IPS-NIHi7 (cell line): ENCODE data around the gene DHRS7B.

ENCODE experiments used
- DNase-seq: peaks from one replicate; pipeline ENCODE4 v3.0.0; 2012; ENCODE audit warnings: mixed read lengths; ENCODE audit errors: extremely low spot score

DHRS7B gene

DNA sequence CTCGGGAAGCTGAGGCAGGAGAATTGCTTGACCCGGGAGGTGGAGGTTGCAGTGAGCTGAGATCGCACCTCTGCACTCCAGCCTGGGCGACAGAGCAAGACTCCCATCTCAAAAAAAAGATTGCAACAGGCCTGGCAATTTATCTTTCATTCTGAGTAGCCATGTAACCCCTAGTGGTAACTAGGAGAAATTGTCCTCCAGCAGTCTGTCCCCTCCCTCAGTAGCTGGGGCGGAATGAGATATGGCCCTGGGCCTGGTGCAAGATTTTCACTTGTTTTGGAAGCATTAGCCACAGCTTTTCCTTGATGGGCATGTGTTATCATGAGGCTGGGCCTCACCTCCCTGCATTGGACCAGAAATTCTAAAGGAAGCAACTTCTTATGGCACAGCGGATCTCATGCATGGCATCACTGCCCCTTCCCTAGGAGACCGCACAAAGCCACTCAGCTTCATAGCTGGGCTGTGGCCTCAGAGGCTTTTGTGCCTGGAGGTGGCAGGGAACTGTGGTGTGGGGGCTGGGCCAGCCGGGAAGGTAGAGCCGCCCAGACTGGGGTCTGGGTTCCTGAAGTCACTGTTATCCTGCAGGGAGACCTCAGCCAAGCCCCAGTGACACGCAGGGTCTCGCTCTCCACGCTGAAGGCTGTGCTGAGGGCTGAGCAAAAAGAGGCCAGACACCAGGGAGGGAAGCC is 113.1 kb downstream of the DHRS7B start:
- DNase-seq, result peak; percentile 70

DNA sequence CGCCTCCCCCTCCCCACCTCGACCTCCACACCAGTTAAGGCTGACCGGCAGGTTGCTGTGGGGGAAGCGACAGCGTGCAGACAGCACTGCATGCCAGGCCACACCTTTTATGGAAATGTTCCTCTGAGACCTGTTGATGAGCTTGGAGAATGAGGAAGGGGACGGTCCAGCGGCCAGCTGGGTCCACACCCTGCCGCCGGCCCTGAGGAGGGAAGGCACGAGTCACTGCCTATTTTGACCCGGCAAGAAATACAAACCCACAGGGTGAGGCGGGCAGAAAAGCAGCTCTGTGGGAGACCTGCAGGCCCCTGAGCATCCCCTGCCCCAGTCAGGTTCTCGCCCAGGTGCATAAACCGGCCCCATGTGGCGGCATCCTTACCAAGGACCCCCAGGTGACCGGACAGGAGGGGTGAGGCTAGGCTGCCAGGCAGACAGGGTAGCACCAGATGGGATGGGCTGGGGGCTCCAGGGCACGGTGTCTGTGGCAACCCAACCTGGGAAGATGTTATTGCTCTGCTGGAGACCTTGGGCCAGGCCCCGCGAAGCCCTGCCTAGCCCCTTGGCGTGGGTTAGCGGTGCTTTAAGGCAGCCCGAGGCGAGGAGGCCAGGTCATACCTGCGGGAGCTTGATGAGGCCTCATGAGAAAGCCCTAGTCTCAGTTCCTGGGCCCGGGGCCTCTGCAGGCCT is 113.7 kb downstream of the DHRS7B start:
- no peak for DNase-seq
